IMR-90 (cell line): ENCODE measurements around the gene CLTA.

Experiments
- CHD1 ChIP-seq: IDR thresholded peaks from 2 replicates; pipeline ENCODE4 v1.6.1; 2012; ENCODE audit warnings: low read depth, low read length, improper control_type of control experiment
- CTCF ChIP-seq: conservative IDR thresholded peaks from 2 replicates; pipeline ENCODE4 v1.5.1; 2012; ENCODE audit warnings: mild to moderate bottlenecking, low read depth, low read length, improper control_type of control experiment
- FOS ChIP-seq: fragments of 150-350 bp; IDR thresholded peaks from 2 replicates; pipeline ENCODE4 v1.6.1; 2016; ENCODE audit warnings: low read depth, low read length
- MAFK ChIP-seq: IDR thresholded peaks from 2 replicates; pipeline ENCODE4 v1.6.1; 2012; ENCODE audit warnings: low read depth, low read length, improper control_type of control experiment
- MAZ ChIP-seq: IDR thresholded peaks from 2 replicates; pipeline ENCODE4 v1.6.1; 2012; ENCODE audit warnings: low read depth, mild to moderate bottlenecking, low read length, improper control_type of control experiment, moderate library complexity, borderline replicate concordance
- POLR2A ChIP-seq: IDR thresholded peaks from 2 replicates; pipeline ENCODE4 v1.6.1; 2012; ENCODE audit warnings: mild to moderate bottlenecking, low read depth, low read length
- RAD21 ChIP-seq: IDR thresholded peaks from 2 replicates; pipeline ENCODE4 v1.6.1; 2012; ENCODE audit warnings: low read length, improper control_type of control experiment
- RCOR1 ChIP-seq: IDR thresholded peaks from 2 replicates; pipeline ENCODE4 v1.6.1; 2012; ENCODE audit warnings: mild to moderate bottlenecking, low read length, improper control_type of control experiment; ENCODE audit not compliant: insufficient replicate concordance
- RFX5 ChIP-seq: IDR thresholded peaks from 2 replicates; pipeline ENCODE4 v1.8.0; 2012; ENCODE audit warnings: low read depth, mild to moderate bottlenecking, low read length, moderate library complexity
- SMC3 ChIP-seq: fragments of 150-350 bp; IDR thresholded peaks from 2 replicates; pipeline ENCODE4 v1.6.1; 2016; ENCODE audit warnings: low read depth, mild to moderate bottlenecking, antibody characterized with exemption, low read length, moderate library complexity

- no peak for TF ChIP-seq CTCF
- TF ChIP-seq POLR2A = no peak
- no peak for TF ChIP-seq RCOR1
- TF ChIP-seq RAD21 = no peak
- no peak for TF ChIP-seq MAFK
- no peak for TF ChIP-seq SMC3
- TF ChIP-seq CHD1 = no peak
- TF ChIP-seq FOS = no peak
- no peak for TF ChIP-seq RFX5
- TF ChIP-seq MAZ = no peak
Measured at GRCh38 chr9:36164989-36165388, 25.7 kb upstream of the CLTA start.
